Hepatocyte (in vitro differentiated cells): ENCODE measurements around the gene PILRB. TPM values are rescaled to one million over a fixed set of nuclear protein-coding genes. Genes with fewer than 3 reads are reported as not detected.

Source experiments
- DNase-seq: peaks from one replicate; pipeline ENCODE4 v3.0.0-alpha.2; 2016; ENCODE audit warnings: low spot score
- H2AFZ ChIP-seq: fragments of 200-600 bp; sonication (generic); 2 replicates; pipeline ENCODE4 v1.6.0; 2016; ENCODE audit warnings: antibody characterized with exemption, mild to moderate bottlenecking
- H3K27ac ChIP-seq: fragments of 200-600 bp; sonication (generic); 2 replicates; pipeline ENCODE4 v1.5.1; 2016; ENCODE audit warnings: mild to moderate bottlenecking
- H3K27me3 ChIP-seq: fragments of 200-600 bp; sonication (generic); 2 replicates; pipeline ENCODE4 v1.6.1; 2016
- H3K36me3 ChIP-seq: fragments of 200-600 bp; sonication (generic); replicated peaks from 2 replicates; pipeline ENCODE4 v1.5.1; 2016; ENCODE audit warnings: low read depth; ENCODE audit not compliant: insufficient read depth
- H3K4me1 ChIP-seq: fragments of 200-600 bp; sonication (generic); 2 replicates; pipeline ENCODE4 v1.5.1; 2016; ENCODE audit warnings: mild to moderate bottlenecking, moderate library complexity; ENCODE audit not compliant: insufficient read depth
- H3K4me2 ChIP-seq: fragments of 200-600 bp; sonication (generic); 2 replicates; pipeline ENCODE4 v1.6.0; 2016
- H3K4me3 ChIP-seq: fragments of 200-600 bp; sonication (generic); 2 replicates; pipeline ENCODE4 v1.5.1; 2016; ENCODE audit warnings: mild to moderate bottlenecking
- H3K79me2 ChIP-seq: fragments of 200-600 bp; sonication (generic); 2 replicates; pipeline ENCODE4 v1.6.0; 2017; ENCODE audit warnings: mild to moderate bottlenecking
- H3K9me2 ChIP-seq: fragments of 200-600 bp; sonication (generic); replicated peaks from 2 replicates; pipeline ENCODE4 v1.6.0; 2017; ENCODE audit warnings: mild to moderate bottlenecking; ENCODE audit not compliant: insufficient read depth
- H3K9me3 ChIP-seq: fragments of 200-600 bp; sonication (generic); 2 replicates; pipeline ENCODE4 v1.5.1; 2016; ENCODE audit warnings: low read depth, mild to moderate bottlenecking
- H4K20me1 ChIP-seq: fragments of 200-600 bp; sonication (generic); 2 replicates; pipeline ENCODE4 v1.6.0; 2016; ENCODE audit warnings: mild to moderate bottlenecking; ENCODE audit not compliant: insufficient read depth, poor library complexity, severe bottlenecking
- EZH2 ChIP-seq: fragments of 200-600 bp; sonication (generic); IDR thresholded peaks from 2 replicates; pipeline ENCODE4 v1.6.1; 2016; ENCODE audit warnings: antibody characterized with exemption, mild to moderate bottlenecking, borderline replicate concordance
- EZH2phosphoT487 ChIP-seq: fragments of 200-600 bp; sonication (generic); IDR thresholded peaks from one replicate; pipeline ENCODE4 v1.6.1; 2018; ENCODE audit warnings: antibody characterized with exemption, mild to moderate bottlenecking, low read depth, moderate library complexity; ENCODE audit not compliant: unreplicated experiment, severe bottlenecking
- WGBS: methylation state at CpG from one replicate; pipeline ENCODE4 v1.1.6; 2016; ENCODE audit warnings: low lambda C conversion rate; ENCODE audit errors: missing lambda C conversion rate; 5-methylcytosine and 5-hydroxymethylcytosine counted together
- polyA plus RNA-seq: library from polyadenylated mRNA; unstranded; fragments of >200 nt; fragmentation: Nextera tagmentation; extraction: Ambion mirVana; gene quantifications from 2 replicates; pipeline ENCODE4 v1.2.1, GENCODE V29; 2016
- small RNA-seq: library from RNA; depleted of rRNA; stranded (forward); fragments of <200 nt; gene quantifications from one replicate; pipeline ENCODE3, GENCODE V24; 2014
- total RNA-seq: library from RNA; depleted of rRNA; stranded (reverse); fragments of >200 nt; gene quantifications from 2 replicates; pipeline ENCODE4 v1.2.3, GENCODE V29; 2014
- TF ChIP-seq, protein P1 (sequence below): fragments of 200-600 bp; sonication (generic); IDR thresholded peaks from 2 replicates; pipeline ENCODE4 v1.5.1; 2016; ENCODE audit warnings: antibody characterized with exemption, mild to moderate bottlenecking; ENCODE audit not compliant: poor library complexity

Gene PILRB
- total and polyA plus RNA-seq, 2 experiments from 2014 or later: 33.2 to 37.4 TPM

DNA sequence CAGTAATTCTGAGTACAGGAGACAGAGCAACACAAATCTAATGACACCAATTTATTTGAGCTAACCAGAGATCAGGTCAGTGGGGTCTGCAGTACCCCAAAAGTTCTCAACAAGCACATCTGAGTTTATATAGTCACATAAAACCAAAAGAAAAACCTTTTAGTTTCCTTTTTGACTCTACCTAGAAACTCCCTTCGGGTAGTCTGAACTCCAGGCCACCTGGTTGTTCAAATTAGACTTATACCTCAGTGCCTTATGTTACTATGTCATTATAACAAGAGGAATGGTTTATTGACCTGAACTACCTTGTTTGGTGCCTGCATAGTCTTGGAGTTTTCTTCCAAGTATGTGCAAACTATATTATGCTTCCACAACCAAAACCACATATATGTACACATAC lies 56.0 kb downstream of the PILRB start:
- Histone ChIP-seq H4K20me1 (no peaks in the 10 kb centered on the region), H2AFZ (no peak overlapping the region), H3K27me3 (no peaks in the 10 kb centered on the region), H3K4me1 (no peaks in the 10 kb centered on the region), H3K4me2 (no peak overlapping the region), H3K36me3 (no peaks in the 10 kb centered on the region), H3K27ac (no peak overlapping the region), H3K4me3 (no peak overlapping the region), H3K79me2 (no peaks in the 10 kb centered on the region), H3K9me3 (no peaks in the 10 kb centered on the region), H3K9me2 (no peaks in the 10 kb centered on the region)
- no peak for DNase-seq
- 100% methylated on average over 1 of the region's 1 CpG for WGBS
- TF ChIP-seq, protein P1, sequence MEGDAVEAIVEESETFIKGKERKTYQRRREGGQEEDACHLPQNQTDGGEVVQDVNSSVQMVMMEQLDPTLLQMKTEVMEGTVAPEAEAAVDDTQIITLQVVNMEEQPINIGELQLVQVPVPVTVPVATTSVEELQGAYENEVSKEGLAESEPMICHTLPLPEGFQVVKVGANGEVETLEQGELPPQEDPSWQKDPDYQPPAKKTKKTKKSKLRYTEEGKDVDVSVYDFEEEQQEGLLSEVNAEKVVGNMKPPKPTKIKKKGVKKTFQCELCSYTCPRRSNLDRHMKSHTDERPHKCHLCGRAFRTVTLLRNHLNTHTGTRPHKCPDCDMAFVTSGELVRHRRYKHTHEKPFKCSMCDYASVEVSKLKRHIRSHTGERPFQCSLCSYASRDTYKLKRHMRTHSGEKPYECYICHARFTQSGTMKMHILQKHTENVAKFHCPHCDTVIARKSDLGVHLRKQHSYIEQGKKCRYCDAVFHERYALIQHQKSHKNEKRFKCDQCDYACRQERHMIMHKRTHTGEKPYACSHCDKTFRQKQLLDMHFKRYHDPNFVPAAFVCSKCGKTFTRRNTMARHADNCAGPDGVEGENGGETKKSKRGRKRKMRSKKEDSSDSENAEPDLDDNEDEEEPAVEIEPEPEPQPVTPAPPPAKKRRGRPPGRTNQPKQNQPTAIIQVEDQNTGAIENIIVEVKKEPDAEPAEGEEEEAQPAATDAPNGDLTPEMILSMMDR: no peak
- TF ChIP-seq EZH2phosphoT487: no peak
- no peak for TF ChIP-seq EZH2

DNA sequence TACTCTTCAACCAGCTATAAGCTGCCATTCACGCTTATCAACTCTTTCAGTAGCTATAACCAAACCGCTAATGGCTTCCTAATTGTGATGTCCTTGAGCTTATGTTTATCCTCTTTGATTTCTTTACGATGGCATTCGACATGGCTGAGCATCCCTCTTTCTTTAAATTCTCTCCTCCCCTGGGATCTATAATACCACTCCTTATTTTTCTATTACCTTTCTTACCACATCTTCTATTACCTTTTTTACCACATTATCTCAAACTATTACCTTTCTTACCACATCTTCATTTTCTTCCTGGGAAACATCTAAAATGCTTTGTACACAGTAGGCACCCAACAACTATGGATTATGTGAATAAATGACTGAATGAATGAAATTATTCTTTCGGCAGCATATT lies 57.5 kb downstream of the PILRB start:
- Histone ChIP-seq H4K20me1 (no peaks in the 10 kb centered on the region), H3K4me2 (no peak overlapping the region), H3K27ac (no peak overlapping the region), H3K4me1 (no peaks in the 10 kb centered on the region), H3K27me3 (no peaks in the 10 kb centered on the region), H3K9me3 (no peaks in the 10 kb centered on the region), H3K9me2 (no peaks in the 10 kb centered on the region), H2AFZ (no peak overlapping the region), H3K4me3 (no peak overlapping the region), H3K79me2 (no peaks in the 10 kb centered on the region), H3K36me3 (no peaks in the 10 kb centered on the region)
- TF ChIP-seq EZH2: no peak
- TF ChIP-seq EZH2phosphoT487: no peak
- TF ChIP-seq, protein P1: no peak
- DNase-seq: no peak
- 82% methylated on average over 5 of the region's 5 CpGs for WGBS

Small RNAs within 50 kb of the gene (small RNA-seq; reads per million reads assigned to genes)
- not detected for gene RF00019

Other genes with a start within 250 kb of the PILRB start
- 13.3 and 29.2 TPM in 2 replicates for gene TAF6, start 238.8 kb upstream of the PILRB start, total RNA-seq
- 44.2 and 44.3 TPM in 2 replicates for gene TAF6, start 238.8 kb upstream of the PILRB start, polyA plus RNA-seq
- gene CNPY4, start 238.5 kb upstream of the PILRB start, total RNA-seq: 19.5 and 28.1 TPM in 2 replicates
- 21.3 and 27.4 TPM in 2 replicates for gene CNPY4, start 238.5 kb upstream of the PILRB start, polyA plus RNA-seq
- 2.7 and 3.2 TPM in 2 replicates for gene MBLAC1, start 231.2 kb upstream of the PILRB start, total RNA-seq
- gene MBLAC1, start 231.2 kb upstream of the PILRB start, polyA plus RNA-seq: 3.7 and 4.5 TPM in 2 replicates
- gene LAMTOR4, start 209.2 kb upstream of the PILRB start, total RNA-seq: 80.1 and 90.5 TPM in 2 replicates
- gene LAMTOR4, start 209.2 kb upstream of the PILRB start, polyA plus RNA-seq: 198 and 228 TPM in 2 replicates
- gene TRAPPC14, start 199.4 kb upstream of the PILRB start, total RNA-seq: 7.7 and 14.7 TPM in 2 replicates
- gene TRAPPC14, start 199.4 kb upstream of the PILRB start, polyA plus RNA-seq: 18.5 and 22.3 TPM in 2 replicates
- gene GAL3ST4, start 189.5 kb upstream of the PILRB start, total RNA-seq: 0.73 and 2.6 TPM in 2 replicates
- gene GAL3ST4, start 189.5 kb upstream of the PILRB start, polyA plus RNA-seq: 3.3 and 4.3 TPM in 2 replicates
- gene GPC2, start 180.7 kb upstream of the PILRB start, total RNA-seq: 2.0 and 5.3 TPM in 2 replicates
- 3.2 and 4.1 TPM in 2 replicates for gene GPC2, start 180.7 kb upstream of the PILRB start, polyA plus RNA-seq
- gene STAG3, start 180.2 kb upstream of the PILRB start, total RNA-seq: 0.20 and 1.0 TPM in 2 replicates
- gene STAG3, start 180.2 kb upstream of the PILRB start, polyA plus RNA-seq: 3.4 and 4.8 TPM in 2 replicates
- not detected in 2 replicates for gene PVRIG, start 138.2 kb upstream of the PILRB start, total RNA-seq
- gene PVRIG, start 138.2 kb upstream of the PILRB start, polyA plus RNA-seq: 1.4 TPM in 2 replicates
- gene SPDYE3, start 50.4 kb upstream of the PILRB start, total RNA-seq: not detected in 2 replicates
- gene SPDYE3, start 50.4 kb upstream of the PILRB start, polyA plus RNA-seq: 3.3 and 3.4 TPM in 2 replicates
- gene PILRA, start 15.4 kb downstream of the PILRB start, total RNA-seq: 0.24 and 2.2 TPM in 2 replicates
- gene PILRA, start 15.4 kb downstream of the PILRB start, polyA plus RNA-seq: 1.1 and 3.0 TPM in 2 replicates
- 1.8 and 2.2 TPM in 2 replicates for gene ZCWPW1, start 70.6 kb downstream of the PILRB start, total RNA-seq
- 3.3 and 4.9 TPM in 2 replicates for gene ZCWPW1, start 70.6 kb downstream of the PILRB start, polyA plus RNA-seq
- 20.9 and 23.1 TPM in 2 replicates for gene MEPCE, start 71.7 kb downstream of the PILRB start, total RNA-seq
- 15.8 and 17.2 TPM in 2 replicates for gene MEPCE, start 71.7 kb downstream of the PILRB start, polyA plus RNA-seq
- 10.0 and 12.8 TPM in 2 replicates for gene PPP1R35, start 78.4 kb downstream of the PILRB start, total RNA-seq
- 39.6 and 50.3 TPM in 2 replicates for gene PPP1R35, start 78.4 kb downstream of the PILRB start, polyA plus RNA-seq
- 0.13 and 0.72 TPM in 2 replicates for gene SPACDR, start 106.1 kb downstream of the PILRB start, total RNA-seq
- 0.46 TPM in 1 of 2 replicates, not detected in the other for gene SPACDR, start 106.1 kb downstream of the PILRB start, polyA plus RNA-seq
- 25.4 and 26.2 TPM in 2 replicates for gene TSC22D4, start 121.1 kb downstream of the PILRB start, total RNA-seq
- gene TSC22D4, start 121.1 kb downstream of the PILRB start, polyA plus RNA-seq: 89.6 and 90.7 TPM in 2 replicates
- 1.6 and 2.4 TPM in 2 replicates for gene NYAP1, start 125.8 kb downstream of the PILRB start, total RNA-seq
- 0.68 TPM in 1 of 2 replicates, not detected in the other for gene NYAP1, start 125.8 kb downstream of the PILRB start, polyA plus RNA-seq
- 32.8 and 38.6 TPM in 2 replicates for gene AGFG2, start 181.1 kb downstream of the PILRB start, total RNA-seq
- gene AGFG2, start 181.1 kb downstream of the PILRB start, polyA plus RNA-seq: 33.3 and 53.7 TPM in 2 replicates
- not detected in 2 replicates for gene SAP25, start 215.8 kb downstream of the PILRB start, total RNA-seq
- gene SAP25, start 215.8 kb downstream of the PILRB start, polyA plus RNA-seq: 1.8 and 4.0 TPM in 2 replicates
- 34.0 and 40.3 TPM in 2 replicates for gene LRCH4, start 228.0 kb downstream of the PILRB start, total RNA-seq
- gene LRCH4, start 228.0 kb downstream of the PILRB start, polyA plus RNA-seq: 105 and 129 TPM in 2 replicates
- gene FBXO24, start 228.2 kb downstream of the PILRB start, total RNA-seq: 1.1 and 1.4 TPM in 2 replicates
- 0.49 and 1.6 TPM in 2 replicates for gene FBXO24, start 228.2 kb downstream of the PILRB start, polyA plus RNA-seq
- 64.2 and 90.0 TPM in 2 replicates for gene PCOLCE, start 244.2 kb downstream of the PILRB start, total RNA-seq
- 249 and 343 TPM in 2 replicates for gene PCOLCE, start 244.2 kb downstream of the PILRB start, polyA plus RNA-seq